Measurements from ENCODE around the gene ITLN1.
"Not testable (repeated sequence)": the region's sequence is repeated elsewhere in the genome, so short reads cannot be mapped to it uniquely, and the experiment has no call there.

Gene ITLN1

DNA sequence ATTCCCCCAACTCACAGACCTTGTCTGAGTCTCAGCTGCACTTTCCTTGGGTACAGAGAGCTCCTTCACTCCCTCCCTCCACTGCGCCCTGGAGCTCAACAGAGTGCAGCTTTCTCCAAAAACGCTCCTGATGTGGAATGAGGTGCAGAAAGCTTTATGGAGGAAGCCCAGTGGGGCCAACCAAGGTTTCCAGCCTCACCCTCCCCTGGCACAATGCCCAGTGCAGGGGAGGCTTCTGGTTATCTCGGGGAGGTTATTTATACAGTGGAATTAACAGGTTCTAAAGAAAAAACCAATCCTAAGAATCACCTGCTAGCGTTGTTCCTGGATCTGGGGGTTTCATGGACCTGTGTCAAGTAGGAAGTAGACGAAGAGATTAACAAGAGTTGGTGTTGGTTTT is at the start of gene ITLN1:
Gene ITLN1 (minus strand): TSS at position 139 of the 400 bp plus-strand sequence. CDS start 303 bp downstream, outside the sequence.
- DNase-seq: no peak

GRCh38 chr1:160933305-160933704 is 48.3 kb upstream of the ITLN1 start:
- not testable (repeated sequence) for DNase-seq

DNA sequence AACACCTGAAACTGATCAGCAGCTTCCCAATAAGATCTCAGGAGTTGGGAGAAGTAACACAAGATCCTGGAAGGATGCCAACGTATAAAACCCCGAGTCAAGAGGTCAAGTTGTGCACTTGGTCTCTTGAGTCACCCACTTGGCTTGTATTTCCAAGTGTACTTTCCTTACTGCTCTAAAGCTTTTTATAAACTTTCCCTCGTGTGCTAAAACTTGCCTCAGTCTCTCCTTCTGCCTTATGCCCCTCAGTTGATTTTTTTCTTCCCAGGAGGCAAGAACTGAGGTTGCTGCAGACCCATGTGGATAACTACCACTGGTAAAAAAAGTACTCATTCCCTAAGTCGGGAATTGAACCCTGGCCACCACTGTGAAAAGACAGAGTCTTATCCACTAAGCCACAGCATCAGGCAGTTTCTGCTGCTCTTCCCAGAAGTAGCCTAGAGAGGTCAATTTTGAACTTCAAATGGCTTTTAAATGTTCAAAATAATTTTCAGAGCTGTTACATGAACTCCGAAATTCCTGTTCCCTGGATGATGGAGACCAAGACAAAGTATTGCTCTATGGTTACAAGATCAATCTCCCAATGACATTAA is 40.8 kb upstream of the ITLN1 start:
- DNase-seq: no peak

DNA sequence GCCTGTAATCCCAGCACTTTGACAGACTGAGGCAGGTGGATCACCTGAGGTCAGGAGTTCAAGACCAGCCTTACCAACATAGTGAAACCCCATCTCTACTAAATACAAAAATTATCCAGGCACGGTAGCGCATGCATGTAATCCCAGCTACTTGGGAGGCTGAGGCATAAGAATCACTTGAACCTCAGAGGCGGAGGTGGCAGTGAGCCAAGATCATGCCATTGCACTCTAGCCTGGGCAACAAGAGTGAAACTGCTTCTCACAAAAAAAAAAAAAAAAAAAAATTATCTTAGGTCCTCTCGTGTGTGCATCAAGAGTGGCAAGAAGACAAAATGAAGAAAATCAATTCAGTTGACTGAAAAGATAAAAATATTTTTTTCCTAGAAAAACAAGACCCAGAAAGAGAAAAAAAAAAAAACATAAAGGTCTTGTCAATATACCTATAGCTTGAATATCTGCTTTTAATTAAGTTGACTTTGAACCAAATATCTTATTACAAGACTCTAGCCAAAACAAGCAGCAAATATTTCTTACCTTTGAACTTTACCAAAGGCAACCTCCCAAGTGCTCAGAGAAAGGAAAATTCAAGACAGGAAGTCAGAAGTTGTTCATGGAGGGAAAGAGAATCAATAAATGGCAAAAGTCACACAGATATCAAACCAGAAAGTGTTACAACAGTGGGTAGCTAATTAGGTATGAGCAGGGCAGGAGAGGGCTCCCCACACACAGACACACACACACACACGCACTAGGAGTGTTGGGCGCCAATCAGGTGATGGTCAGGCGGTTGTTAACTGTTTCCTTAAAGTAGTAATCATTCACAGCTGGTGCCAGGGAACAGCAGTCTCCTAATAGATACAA is 40.0 kb upstream of the ITLN1 start:
- DNase-seq: no peak

DNA sequence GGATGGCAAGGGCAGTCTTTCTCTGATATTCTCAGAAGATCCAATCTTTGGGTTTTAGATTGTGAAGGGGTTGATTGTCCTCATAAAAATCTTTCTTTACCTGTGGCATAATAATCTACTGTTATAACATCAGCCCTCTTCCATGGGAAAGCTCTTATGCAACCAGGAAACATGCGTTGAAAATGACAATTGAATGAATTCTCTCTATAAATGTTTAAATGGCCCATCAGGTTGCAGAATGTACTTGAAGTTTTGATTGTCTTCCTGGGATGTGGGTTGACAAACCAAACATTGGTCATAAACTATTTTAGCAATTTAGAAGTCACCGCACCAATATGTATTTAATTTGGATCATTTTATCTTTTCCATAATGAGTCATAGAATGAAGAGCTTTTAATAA is 31.7 kb upstream of the ITLN1 start:
- no peak for DNase-seq

DNA sequence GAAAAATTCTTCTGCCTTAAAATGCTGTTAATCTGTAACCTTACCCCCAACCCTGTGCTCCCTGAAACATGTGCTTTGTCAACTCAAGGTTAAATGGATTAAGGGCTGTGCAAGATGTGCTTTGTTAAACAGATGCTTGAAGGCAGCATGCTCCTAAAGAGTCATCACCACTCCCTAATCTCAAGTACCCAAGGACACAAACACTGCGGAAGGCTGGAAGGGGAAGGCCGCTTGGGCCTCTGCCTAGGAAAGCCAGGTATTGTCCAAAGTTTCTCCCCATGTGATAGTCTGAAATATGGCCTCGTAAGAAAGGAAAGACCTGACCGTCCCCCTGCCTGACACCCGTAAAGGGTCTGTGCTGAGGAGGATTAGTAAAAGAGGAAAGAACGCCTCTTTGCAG is 28.2 kb upstream of the ITLN1 start:
- DNase-seq: not testable (repeated sequence)

- DNase-seq: no peak
Observed at GRCh38 chr1:160911925-160912324, 26.9 kb upstream of the ITLN1 start.

- DNase-seq: no peak
Observed at GRCh38 chr1:160911441-160911840, 26.5 kb upstream of the ITLN1 start.

- DNase-seq: no peak
Observed at GRCh38 chr1:160910170-160910750, 25.3 kb upstream of the ITLN1 start.

DNA sequence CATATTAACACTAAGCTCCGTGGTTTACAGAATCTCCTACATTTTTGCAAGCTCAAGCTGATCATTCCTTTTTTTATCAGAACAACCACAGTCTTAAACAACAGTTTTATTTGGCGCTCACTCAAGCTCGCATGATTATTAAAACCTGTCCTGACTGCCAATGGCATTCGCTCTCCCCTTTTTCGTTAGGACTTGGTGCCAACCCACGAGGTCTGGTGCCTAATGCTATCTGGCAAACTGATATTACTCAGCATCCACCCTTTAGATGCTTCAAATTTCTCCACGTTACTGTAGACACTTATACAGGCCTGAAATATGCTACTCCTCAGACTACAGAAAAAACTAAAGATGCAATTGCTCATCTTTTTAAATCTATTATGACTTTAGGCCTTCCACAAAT is 23.0 kb upstream of the ITLN1 start:
- DNase-seq: no peak

DNA sequence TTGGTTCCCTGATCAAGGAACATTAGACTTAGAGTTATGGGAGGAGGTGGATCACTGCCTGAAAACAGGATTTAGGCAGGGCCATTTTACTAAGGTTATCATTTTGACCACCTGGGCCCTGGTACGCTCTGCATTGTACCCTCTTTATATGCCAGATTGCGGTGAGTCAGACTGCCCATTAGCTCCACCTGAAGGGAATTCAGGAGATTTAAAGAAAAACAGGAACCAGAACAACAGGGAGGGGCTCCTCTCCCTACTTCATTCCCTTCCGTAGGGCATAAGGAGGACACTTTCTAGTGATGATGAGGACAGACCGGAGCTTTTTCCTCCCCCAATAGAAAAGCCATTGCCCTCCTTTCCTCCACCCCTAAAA is 20.6 kb upstream of the ITLN1 start:
- no peak for DNase-seq

DNA sequence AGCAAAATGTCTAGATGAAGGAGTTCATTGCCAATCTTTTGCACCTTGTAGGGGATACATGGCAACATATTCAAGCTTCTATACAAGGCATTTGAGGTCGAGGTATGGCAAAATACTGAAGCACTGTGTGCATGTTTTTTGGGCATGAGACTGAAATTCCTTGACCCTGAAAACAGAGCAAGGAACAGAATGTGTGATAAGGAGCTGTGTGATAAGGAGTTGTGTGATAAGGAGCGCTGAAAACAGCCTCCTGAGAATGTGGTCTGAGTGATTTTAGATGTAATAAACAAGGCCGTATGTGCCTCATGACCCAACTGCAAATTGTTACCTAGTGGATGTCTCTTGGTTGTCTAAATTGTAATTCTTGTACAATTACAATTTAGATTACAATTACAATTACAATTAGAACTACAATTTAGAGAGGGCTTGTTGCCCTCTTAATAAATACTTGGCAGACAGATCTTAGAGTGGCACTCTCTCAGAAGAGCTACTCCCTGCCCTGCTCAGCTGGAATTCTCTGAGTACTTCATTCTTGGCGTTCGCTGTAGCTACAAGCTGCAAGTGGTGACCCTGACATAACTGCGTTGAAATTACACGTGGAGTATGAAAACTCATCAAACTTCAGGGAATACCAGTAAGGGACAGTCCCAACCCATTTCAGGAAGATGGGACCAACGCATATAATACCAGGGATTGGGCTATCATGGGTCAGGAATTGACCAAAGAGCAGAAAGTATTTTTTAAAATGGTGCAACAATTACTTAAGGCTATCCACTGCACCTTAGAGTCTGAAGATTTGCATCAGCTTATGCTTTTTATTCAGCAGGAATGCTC is 20.0 kb upstream of the ITLN1 start:
- no peak for DNase-seq

- not testable (repeated sequence) for DNase-seq
Observed at GRCh38 chr1:160902251-160902650, 17.3 kb upstream of the ITLN1 start.

- DNase-seq: no peak
Observed at GRCh38 chr1:160901768-160902167, 16.8 kb upstream of the ITLN1 start.

- DNase-seq: not testable (repeated sequence)
Observed at GRCh38 chr1:160900683-160901082, 15.7 kb upstream of the ITLN1 start.

DNA sequence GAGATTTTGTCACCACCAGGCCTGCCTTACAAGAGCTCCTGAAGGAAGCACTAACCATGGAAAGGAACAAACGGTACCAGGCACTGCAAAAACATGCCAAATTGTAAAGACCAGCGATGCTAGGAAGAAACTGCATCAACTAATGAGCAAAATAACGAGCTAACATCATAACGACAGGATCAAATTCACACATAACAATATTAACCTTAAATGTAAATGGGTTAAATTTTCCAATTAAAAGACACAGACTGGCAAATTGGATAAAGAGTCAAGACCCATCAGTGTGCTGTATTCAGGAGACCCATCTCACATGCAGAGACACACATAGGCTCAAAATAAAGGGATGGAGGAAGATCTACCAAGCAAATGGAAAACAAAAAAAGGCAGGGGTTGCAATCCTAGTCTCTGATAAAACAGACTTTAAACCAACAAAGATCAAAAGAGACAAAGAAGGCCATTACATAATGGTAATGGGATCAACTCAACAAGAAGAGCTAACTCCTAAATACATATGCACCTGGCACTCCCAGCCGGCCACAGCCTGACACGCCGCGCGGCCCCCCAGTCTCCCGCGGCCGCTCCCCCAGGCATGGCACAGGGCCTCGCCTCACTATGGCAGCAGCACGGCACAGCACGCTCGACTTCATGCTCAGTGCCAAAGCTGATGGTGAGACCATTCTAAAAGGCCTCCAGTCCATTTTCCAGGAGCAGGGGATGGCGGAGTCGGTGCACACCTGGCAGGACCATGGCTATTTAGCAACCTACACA is 9.6 kb upstream of the ITLN1 start:
- not testable (repeated sequence) for DNase-seq

GRCh38 chr1:160891474-160891873 is 6.5 kb upstream of the ITLN1 start:
- DNase-seq: no peak

GRCh38 chr1:160888926-160889325 is 3.9 kb upstream of the ITLN1 start:
- no peak for DNase-seq

DNA sequence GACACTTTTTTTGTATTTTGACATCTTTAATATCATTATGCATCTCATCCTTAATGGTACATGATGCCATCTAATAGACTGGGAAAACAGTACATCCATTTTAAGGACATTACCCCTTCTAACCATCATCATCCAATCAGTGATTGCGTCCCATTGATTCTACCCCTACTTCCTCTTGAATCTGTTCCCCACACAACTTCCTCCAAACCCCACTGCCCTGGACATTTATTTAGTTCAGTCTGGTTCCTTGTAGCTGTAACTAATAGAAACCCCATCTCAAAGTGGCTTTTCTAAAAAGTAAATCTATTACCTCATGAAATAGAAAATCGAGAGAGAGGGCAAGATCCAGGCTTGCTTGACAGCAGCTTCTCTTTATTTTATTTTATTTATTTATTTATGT is 2.1 kb upstream of the ITLN1 start:
- DNase-seq: no peak

DNA sequence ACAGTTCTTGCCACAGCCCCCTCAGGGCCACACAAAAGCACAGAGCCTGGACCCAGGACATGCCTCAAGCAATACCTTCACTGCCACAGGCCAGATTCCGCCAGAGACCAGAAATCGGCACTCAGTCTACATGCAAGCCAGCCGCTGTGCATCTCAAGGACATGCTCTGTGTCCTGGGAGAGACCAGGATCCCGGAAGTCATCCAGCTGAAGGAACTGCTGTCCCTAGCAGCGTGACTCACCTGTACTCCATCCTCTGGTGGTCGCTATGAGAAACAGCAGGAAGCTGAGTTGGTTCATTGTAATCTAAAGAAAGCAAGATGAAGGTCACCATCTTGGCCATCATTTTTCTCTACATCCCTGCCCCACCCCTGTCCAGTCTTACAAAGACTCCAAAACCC is 401 bp downstream of the ITLN1 start:
- DNase-seq: no peak

- DNase-seq: no peak
Observed at GRCh38 chr1:160883581-160884513, 1.1 kb downstream of the ITLN1 start.

All from GF-D8 (cell line).